ENCODE data around the gene TSHB. TPM values are rescaled to one million over a fixed set of nuclear protein-coding genes. Genes with fewer than 3 reads are reported as not detected.

The TSHB gene
- total RNA-seq, 4 donors from 2014 or later = not detected

DNA sequence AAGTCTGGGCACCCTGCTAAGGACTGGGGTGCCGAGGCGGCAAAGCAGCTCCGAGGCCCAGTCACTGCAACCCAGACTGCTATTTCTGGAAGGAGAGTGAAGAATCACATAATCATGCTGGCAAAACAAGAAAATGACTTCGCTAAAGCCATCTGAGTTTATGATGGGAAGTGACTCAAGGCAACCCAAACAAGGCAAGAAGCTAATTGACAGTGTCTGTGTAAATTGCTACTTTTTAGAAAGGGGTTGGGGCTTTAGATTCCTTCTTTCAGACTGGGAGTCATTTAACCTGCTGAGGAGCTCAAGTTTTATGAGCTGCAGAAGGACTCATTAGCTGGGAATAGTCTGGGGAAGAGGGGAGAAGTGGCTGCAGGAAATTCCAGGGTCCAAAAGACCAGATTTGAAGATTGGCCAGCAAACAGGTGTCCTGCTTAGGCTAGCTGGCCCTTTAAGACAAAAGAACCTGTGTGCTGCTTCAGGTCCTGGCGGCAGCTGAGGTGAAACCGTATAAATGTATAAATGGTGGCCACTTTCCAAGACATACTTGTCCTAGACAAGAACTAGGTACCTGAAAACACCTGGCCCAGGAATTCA lies 28.1 kb downstream of the TSHB start:
- Histone ChIP-seq H3K4me3 (no peak overlapping the region), H3K4me1 (peaks cover 0 to 11% (median 0%) of the 10 kb centered on the region in 4 donors), H3K27ac (no peak overlapping the region), H3K36me3 (no peaks in the 10 kb centered on the region), H3K9me3 (no peaks in the 10 kb centered on the region), H3K27me3 (no peaks in the 10 kb centered on the region)
- WGBS, 2 donors = 80 to 81% methylated on average over 6 of the region's 6 CpGs
- TF ChIP-seq EP300 (IDR thresholded peaks at IDR 0.05) = no peak
- TF ChIP-seq, protein P1, sequence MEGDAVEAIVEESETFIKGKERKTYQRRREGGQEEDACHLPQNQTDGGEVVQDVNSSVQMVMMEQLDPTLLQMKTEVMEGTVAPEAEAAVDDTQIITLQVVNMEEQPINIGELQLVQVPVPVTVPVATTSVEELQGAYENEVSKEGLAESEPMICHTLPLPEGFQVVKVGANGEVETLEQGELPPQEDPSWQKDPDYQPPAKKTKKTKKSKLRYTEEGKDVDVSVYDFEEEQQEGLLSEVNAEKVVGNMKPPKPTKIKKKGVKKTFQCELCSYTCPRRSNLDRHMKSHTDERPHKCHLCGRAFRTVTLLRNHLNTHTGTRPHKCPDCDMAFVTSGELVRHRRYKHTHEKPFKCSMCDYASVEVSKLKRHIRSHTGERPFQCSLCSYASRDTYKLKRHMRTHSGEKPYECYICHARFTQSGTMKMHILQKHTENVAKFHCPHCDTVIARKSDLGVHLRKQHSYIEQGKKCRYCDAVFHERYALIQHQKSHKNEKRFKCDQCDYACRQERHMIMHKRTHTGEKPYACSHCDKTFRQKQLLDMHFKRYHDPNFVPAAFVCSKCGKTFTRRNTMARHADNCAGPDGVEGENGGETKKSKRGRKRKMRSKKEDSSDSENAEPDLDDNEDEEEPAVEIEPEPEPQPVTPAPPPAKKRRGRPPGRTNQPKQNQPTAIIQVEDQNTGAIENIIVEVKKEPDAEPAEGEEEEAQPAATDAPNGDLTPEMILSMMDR (IDR thresholded peaks at IDR 0.05) = no peak
- no peak for TF ChIP-seq POLR2A (IDR thresholded peaks at IDR 0.05)
- DNase-seq (ENCODE audit: low spot score in 2 of 2) = no peak

DNA sequence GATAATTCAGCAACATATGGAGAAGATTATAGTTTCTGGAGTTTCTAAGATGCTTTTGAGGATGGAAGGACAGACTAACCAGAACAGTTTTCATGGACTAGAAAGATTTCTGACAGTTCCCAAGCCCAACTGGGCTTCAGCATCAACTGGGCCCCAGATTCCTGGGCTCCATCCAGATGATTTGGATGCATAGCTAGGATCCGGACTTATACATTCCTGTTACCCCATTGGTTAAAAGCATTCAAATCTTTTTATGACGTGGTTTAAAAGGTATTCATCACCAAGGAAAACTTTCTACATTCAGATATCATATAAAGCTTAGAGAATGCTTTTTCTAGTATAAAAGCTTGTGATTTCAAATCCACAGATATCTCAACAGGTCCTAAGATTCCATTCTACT lies 29.7 kb downstream of the TSHB start:
- WGBS, 2 donors = 40 to 43% methylated on average over 2 of the region's 2 CpGs
- H3K9me3 ChIP-seq = no peaks in the 10 kb centered on the region
- TF ChIP-seq EP300 (IDR thresholded peaks at IDR 0.05) (no peak), POLR2A (IDR thresholded peaks at IDR 0.05) (no peak)
- TF ChIP-seq, protein P1 (IDR thresholded peaks at IDR 0.05) = no peak
- no peak overlapping the region for H3K27ac ChIP-seq
- no peaks in the 10 kb centered on the region for H3K27me3 ChIP-seq
- DNase-seq (ENCODE audit: low spot score in 2 of 2) = no peak
- H3K4me1 ChIP-seq = peaks cover 0 to 11% (median 0%) of the 10 kb centered on the region in 4 donors
- H3K36me3 ChIP-seq = no peaks in the 10 kb centered on the region
- H3K4me3 ChIP-seq = no peak overlapping the region

DNA sequence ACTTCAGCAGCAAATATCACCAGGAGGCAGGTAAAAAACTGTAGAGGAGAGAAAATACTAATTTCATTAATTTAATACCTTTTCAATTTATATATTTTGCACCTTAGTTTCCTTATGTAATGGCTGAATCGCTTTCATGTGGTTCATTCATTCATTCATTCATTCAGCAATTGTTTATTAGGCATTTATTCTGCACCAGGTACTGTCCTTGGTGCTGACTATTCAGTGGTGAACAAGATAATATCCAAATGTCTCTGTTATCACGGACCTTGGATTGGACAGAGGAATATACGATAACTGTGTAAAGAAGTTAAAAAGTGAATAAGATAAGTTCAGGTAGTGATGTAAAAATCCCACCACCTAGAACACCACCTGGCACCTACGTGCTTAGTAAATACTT lies 30.9 kb downstream of the TSHB start:
- no peaks in the 10 kb centered on the region for H3K36me3 ChIP-seq
- H3K27ac ChIP-seq = no peak overlapping the region
- no peak overlapping the region for H3K4me3 ChIP-seq
- 64 to 74% methylated on average over 4 of the region's 4 CpGs for WGBS, 2 donors
- H3K4me1 ChIP-seq = peaks cover 0 to 10% (median 0%) of the 10 kb centered on the region in 4 donors
- TF ChIP-seq POLR2A (IDR thresholded peaks at IDR 0.05) (no peak), EP300 (IDR thresholded peaks at IDR 0.05) (no peak)
- TF ChIP-seq, protein P1 (IDR thresholded peaks at IDR 0.05) = no peak
- H3K27me3 ChIP-seq = no peaks in the 10 kb centered on the region
- no peaks in the 10 kb centered on the region for H3K9me3 ChIP-seq
- DNase-seq (ENCODE audit: low spot score in 2 of 2) = no peak

DNA sequence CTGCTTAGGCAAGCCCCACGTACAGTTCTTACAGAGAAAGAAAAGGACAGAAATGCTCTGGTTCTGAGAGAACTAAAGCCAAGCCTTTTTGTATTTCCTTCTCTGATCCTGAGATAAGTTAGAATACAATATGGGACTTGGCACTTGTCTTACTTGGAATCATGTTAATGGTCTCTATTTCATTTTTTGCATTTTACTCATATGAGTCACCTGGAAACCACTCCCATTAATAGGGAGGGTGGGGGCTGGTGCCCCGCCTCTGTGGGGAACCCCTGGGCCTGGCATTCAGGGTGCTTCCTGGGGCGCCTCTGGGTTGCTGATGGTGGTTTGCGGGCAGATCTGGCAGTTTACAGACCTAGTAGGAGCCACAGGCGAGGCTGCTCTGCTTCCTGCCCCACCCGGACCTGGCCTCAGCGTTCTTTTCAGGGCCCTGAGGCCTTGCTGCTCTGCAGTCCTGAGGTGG lies 32.9 kb downstream of the TSHB start:
- DNase-seq (ENCODE audit: low spot score in 2 of 2) = no peak
- WGBS, 2 donors = 64 to 77% methylated on average over 7 of the region's 7 CpGs
- H3K27ac ChIP-seq = no peak overlapping the region

DNA sequence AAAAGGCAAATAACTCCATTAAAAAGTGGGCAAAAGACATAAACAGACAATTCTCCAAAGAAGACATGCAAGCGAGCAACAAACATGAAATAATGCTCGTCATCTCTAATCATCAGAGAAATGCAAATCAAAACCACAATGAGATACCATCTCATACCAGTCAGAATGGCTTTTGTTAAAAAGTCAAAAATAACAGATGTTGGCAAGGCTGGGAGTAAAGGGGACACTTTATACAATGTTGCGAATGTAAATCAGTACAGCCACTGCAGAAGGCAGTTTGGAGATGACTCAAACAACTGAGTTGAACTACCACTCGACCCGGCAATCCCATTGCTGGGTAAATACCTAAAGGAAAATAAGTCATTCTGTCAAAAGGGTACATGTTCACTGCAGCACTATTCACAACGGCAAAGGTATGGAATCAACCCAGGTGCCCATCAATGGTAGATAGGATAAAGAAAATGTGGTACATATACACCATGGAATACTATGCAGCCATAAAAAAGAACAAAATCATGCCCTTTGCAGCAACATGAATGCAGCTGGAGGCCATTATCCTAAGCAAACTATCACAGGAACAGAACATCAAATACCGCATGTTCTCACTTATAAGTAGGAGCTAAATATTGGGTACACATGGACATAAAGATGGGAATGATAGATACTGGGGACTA lies 33.7 kb downstream of the TSHB start:
- no peaks in the 10 kb centered on the region for H3K4me1 ChIP-seq
- WGBS, 2 donors = 78 to 82% methylated on average over 7 of the region's 7 CpGs
- no peak overlapping the region for H3K27ac ChIP-seq
- no peak for TF ChIP-seq POLR2A (IDR thresholded peaks at IDR 0.05)
- TF ChIP-seq EP300 (IDR thresholded peaks at IDR 0.05) = no peak
- TF ChIP-seq, protein P1 (IDR thresholded peaks at IDR 0.05) = no peak
- no peaks in the 10 kb centered on the region for H3K27me3 ChIP-seq
- no peaks in the 10 kb centered on the region for H3K9me3 ChIP-seq
- no peak overlapping the region for H3K4me3 ChIP-seq
- H3K36me3 ChIP-seq = no peaks in the 10 kb centered on the region
- no peak for DNase-seq (ENCODE audit: low spot score in 2 of 2)

More for the DNA sequence above, 32.9 kb downstream of the TSHB start:
- Histone ChIP-seq H3K9me3 (no peaks in the 10 kb centered on the region), H3K27me3 (no peaks in the 10 kb centered on the region), H3K4me3 (no peak overlapping the region), H3K4me1 (no peaks in the 10 kb centered on the region), H3K36me3 (no peaks in the 10 kb centered on the region)
- TF ChIP-seq, protein P1 (IDR thresholded peaks at IDR 0.05) = no peak
- TF ChIP-seq EP300 (IDR thresholded peaks at IDR 0.05) (no peak), POLR2A (IDR thresholded peaks at IDR 0.05) (no peak)

All from tibial nerve (tissue), 4 donors.